Upper lobe of right lung (tissue), 1 donor: Measurements from ENCODE around the gene TMEM94. TPM values are rescaled to one million over a fixed set of nuclear protein-coding genes. Genes with fewer than 3 reads are reported as not detected.

ENCODE experiments used
- ATAC-seq: fragments of 200-7000 bp; cut with Tn5 transposase; one replicate; pipeline ENCODE4 v1.9.1; 2020; ENCODE audit warnings: mild to moderate bottlenecking, moderate library complexity
- DNase-seq: peaks from one replicate; pipeline ENCODE4 v3.0.0-alpha.2; 2020
- H3K27ac ChIP-seq: fragments of 200-600 bp; one replicate; pipeline ENCODE4 v1.8.0; 2022
- H3K27me3 ChIP-seq: fragments of 200-600 bp; one replicate; pipeline ENCODE4 v1.8.0; 2022; ENCODE audit warnings: mild to moderate bottlenecking
- H3K36me3 ChIP-seq: fragments of 200-600 bp; one replicate; pipeline ENCODE4 v1.8.0; 2022
- H3K4me1 ChIP-seq: fragments of 200-600 bp; one replicate; pipeline ENCODE4 v1.8.0; 2022
- H3K4me3 ChIP-seq: fragments of 200-600 bp; one replicate; pipeline ENCODE4 v1.8.0; 2022; ENCODE audit warnings: mild to moderate bottlenecking
- H3K9me3 ChIP-seq: fragments of 200-600 bp; one replicate; pipeline ENCODE4 v1.8.0; 2022
- intact Hi-C: fragments of 100-400 bp; cut with DNase I; formaldehyde crosslinking; loops from one replicate; pipeline ENCODE4 v1.11.0; 2022
- total RNA-seq: library from RNA; stranded (reverse); fragmentation: NEBNext Ultra II Directional; extraction: Animal tissue kit (Norgen Biotek cat#: 25700); gene quantifications from one replicate; pipeline ENCODE4 v1.2.1, GENCODE V29; 2021
- TF ChIP-seq, protein P1 (sequence below): fragments of 200-600 bp; IDR thresholded peaks from one replicate; pipeline ENCODE4 v1.8.0; 2022; ENCODE audit warnings: antibody characterized with exemption
- donor health status: DM: no; HTN: yes; CAD: no; lungs with severe emphysema.

TMEM94 gene
- total RNA-seq, 1 donor from 2014 or later = 79.1 TPM

DNA sequence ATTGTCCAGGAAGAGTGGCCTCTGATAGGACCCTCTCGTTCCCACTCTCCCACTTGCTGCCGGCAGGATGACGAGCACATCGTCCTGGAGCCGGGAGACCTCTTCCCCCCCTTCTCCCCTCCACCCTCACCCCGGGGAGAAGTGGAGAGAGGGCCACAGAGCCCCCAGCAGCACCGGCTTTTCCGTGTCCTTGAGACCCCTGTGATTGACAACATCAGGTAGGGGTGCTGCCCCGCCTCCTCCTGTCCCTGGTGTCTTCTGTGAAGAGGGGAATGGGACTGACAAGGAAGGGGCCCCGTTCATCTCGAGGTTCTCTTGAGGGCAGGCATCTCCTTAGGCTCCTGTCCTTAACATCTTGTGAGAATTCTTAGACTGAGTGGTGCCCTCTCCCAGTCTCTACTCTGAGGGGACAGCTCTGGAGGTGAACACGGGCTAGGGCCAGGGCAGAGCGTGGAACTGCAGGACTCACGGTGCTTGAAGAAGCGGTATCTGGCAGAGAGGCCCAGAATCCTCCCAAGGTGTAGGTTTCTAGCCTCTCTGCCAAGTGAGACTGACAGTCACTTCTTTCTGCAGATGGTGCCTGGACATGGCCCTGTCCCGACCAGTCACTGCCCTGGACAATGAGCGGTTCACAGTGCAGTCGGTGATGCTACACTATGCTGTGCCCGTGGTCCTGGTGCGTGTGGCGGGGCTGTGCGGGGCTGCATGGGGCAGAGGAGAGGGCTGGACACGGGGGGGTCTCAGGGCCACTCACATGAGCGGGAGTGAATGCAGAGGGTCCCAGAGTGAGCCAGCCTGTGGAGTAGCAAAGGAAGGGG, 32.5 kb downstream of the TMEM94 start:
- ATAC-seq (no peak), DNase-seq (no peak)
- H3K27me3 ChIP-seq = no peaks in the 10 kb centered on the region
- peaks cover 28% of the 10 kb centered on the region for H3K4me1 ChIP-seq
- no peak overlapping the region for H3K27ac ChIP-seq
- peaks cover 29% of the 10 kb centered on the region for H3K36me3 ChIP-seq
- H3K4me3 ChIP-seq = no peak overlapping the region
- H3K9me3 ChIP-seq = no peaks in the 10 kb centered on the region
- TF ChIP-seq, protein P1, sequence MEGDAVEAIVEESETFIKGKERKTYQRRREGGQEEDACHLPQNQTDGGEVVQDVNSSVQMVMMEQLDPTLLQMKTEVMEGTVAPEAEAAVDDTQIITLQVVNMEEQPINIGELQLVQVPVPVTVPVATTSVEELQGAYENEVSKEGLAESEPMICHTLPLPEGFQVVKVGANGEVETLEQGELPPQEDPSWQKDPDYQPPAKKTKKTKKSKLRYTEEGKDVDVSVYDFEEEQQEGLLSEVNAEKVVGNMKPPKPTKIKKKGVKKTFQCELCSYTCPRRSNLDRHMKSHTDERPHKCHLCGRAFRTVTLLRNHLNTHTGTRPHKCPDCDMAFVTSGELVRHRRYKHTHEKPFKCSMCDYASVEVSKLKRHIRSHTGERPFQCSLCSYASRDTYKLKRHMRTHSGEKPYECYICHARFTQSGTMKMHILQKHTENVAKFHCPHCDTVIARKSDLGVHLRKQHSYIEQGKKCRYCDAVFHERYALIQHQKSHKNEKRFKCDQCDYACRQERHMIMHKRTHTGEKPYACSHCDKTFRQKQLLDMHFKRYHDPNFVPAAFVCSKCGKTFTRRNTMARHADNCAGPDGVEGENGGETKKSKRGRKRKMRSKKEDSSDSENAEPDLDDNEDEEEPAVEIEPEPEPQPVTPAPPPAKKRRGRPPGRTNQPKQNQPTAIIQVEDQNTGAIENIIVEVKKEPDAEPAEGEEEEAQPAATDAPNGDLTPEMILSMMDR = no peak
- intact Hi-C loops = no loop called here

DNA sequence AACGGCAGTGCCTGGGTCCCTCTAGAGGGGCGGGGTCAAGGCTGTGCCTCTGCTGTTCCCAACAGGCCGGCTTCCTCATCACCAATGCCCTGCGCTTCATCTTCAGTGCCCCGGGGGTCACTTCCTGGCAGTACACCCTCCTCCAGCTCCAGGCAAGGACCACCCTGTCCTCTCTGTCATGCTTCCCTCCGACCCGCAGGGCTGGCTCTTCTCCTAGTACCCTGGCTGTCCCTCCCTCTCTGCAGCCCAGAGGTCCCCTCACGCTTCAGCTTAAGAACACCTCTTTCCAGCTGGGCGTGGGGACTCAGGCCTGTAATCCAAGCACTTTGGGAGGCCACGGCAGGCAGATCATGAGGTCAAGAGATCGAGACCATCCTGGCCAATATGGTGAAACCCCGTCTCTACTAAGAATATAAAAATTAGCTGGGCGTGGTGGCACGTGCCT, 33.1 kb downstream of the TMEM94 start:
- no peak for DNase-seq
- peaks cover 36% of the 10 kb centered on the region for H3K36me3 ChIP-seq
- H3K27ac ChIP-seq = no peak overlapping the region
- TF ChIP-seq, protein P1 = no peak
- peaks cover 28% of the 10 kb centered on the region for H3K4me1 ChIP-seq
- intact Hi-C loops = no loop called here
- H3K4me3 ChIP-seq = no peak overlapping the region
- ATAC-seq = no peak
- H3K27me3 ChIP-seq = no peaks in the 10 kb centered on the region
- H3K9me3 ChIP-seq = no peaks in the 10 kb centered on the region

DNA sequence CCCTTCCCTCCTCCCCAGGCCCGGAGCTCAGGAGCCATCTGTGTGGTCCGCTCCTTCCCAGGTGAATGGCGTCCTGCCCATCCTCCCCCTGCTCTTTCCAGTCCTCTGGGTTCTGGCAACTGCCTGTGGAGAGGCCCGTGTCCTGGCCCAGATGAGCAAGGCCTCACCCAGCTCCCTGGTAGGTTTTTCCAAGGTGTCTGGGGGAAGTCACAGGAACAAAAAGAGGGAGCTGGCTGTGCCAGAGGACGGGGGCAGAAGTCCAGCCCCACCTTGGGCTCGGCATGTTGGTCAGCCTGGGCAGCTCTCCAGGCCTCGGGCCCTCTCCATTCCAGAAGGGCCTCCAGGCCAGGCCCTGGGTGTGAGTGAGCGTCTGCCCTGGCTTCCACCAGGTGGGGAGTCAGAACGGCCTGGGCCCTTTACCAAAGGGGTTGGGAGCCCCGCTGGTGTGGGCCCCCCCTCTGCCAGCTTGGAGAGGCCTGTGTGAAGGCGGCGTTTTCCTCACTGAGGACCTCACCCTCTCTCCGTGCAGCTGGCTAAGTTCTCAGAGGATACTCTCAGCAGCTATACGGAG, 33.8 kb downstream of the TMEM94 start:
- Histone ChIP-seq H3K27ac (peak overlapping the region; percentile 60), H3K4me3 (no peak overlapping the region), H3K4me1 (peaks cover 28% of the 10 kb centered on the region), H3K27me3 (no peaks in the 10 kb centered on the region), H3K36me3 (peaks cover 41% of the 10 kb centered on the region), H3K9me3 (no peaks in the 10 kb centered on the region)
- intact Hi-C loops = no loop called here
- TF ChIP-seq, protein P1 = no peak
- ATAC-seq = peak; percentile 37
- no peak for DNase-seq

DNA sequence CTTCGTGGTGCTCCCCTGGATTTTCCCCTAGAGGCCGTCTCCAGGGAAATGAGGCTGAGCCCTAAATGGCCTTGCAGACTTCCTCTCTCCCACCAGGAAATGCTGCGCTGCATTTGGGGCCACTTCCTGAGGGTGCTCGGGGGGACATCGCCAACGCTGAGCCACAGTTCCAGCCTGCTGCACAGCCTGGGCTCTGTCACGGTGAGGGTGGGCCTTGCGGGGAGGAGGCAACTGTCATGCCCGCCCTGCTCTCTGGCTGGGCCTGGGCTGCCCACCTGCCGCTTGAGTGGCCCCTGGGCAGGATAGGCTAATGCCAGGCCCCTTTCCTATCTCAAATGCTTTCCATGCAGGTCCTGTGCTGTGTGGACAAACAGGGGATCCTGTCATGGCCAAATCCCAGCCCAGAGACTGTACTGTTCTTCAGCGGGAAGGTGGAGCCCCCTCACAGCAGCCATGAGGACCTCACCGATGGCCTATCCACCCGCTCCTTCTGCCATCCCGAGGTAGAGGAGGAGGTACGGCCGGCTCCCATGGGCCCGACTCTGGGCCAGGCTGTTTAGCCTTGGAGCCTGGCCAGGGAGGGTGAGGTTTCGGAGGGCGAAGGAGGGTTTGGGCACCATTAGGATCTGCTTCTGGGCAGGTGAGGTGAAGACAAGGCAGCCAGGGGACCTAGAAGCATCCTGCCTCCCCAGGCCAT, 34.7 kb downstream of the TMEM94 start:
- Histone ChIP-seq H3K9me3 (no peaks in the 10 kb centered on the region), H3K4me3 (no peak overlapping the region), H3K27ac (peak overlapping the region; percentile 60), H3K27me3 (no peaks in the 10 kb centered on the region), H3K4me1 (peaks cover 28% of the 10 kb centered on the region), H3K36me3 (peaks cover 41% of the 10 kb centered on the region)
- DNase-seq = no peak
- intact Hi-C loops = no loop called here
- ATAC-seq = no peak
- TF ChIP-seq, protein P1 = no peak

DNA sequence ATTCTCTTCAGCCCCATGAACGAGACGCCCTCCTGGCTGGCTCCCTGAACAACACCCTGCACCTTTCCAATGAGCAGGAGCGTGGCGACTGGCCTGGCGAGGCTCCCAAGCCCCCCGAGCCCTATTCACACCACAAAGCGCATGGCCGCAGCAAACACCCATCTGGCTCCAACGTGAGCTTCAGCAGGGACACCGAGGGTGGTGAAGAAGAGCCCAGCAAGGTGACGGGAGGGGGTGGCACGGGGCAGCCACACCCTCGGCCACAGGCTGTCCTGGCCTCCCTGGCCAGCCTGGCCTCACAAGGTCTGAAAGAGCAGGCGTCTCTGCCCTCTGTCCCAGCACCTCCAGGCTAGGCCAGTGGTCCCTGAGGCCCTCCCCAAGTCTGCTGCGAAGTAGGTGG, 35.2 kb downstream of the TMEM94 start:
- no peaks in the 10 kb centered on the region for H3K27me3 ChIP-seq
- no peak overlapping the region for H3K4me3 ChIP-seq
- DNase-seq (no peak), ATAC-seq (no peak)
- TF ChIP-seq, protein P1 = no peak
- H3K27ac ChIP-seq = peak overlapping the region; percentile 30
- intact Hi-C loops = no loop called here
- no peaks in the 10 kb centered on the region for H3K9me3 ChIP-seq
- peaks cover 45% of the 10 kb centered on the region for H3K36me3 ChIP-seq
- peaks cover 28% of the 10 kb centered on the region for H3K4me1 ChIP-seq
